Umbilical cord (tissue), 2 donors: ENCODE results near the gene LRRC17. TPM values are rescaled to one million over a fixed set of nuclear protein-coding genes. Genes with fewer than 3 reads are reported as not detected.

Experiments
- DNase-seq: peaks from one replicate; pipeline ENCODE4 v3.0.0-alpha.2; 2015; ENCODE audit warnings: low spot score
- total RNA-seq: library from RNA; depleted of rRNA; stranded (reverse); fragments of >200 nt; gene quantifications from one replicate; pipeline ENCODE4 v1.2.3, GENCODE V29; 2014; ENCODE audit warnings: low replicate concordance; ENCODE audit not compliant: insufficient read depth

The LRRC17 gene
- total RNA-seq: 3.1 TPM

- peak; percentile 66 for DNase-seq
Observed at GRCh38 chr7:102912742-102913141, at the start of gene LRRC17. Gene LRRC17, plus strand, starts transcription at chr7:102913000. Its CDS starts 20,914 bp downstream, at chr7:102933914.

DNA sequence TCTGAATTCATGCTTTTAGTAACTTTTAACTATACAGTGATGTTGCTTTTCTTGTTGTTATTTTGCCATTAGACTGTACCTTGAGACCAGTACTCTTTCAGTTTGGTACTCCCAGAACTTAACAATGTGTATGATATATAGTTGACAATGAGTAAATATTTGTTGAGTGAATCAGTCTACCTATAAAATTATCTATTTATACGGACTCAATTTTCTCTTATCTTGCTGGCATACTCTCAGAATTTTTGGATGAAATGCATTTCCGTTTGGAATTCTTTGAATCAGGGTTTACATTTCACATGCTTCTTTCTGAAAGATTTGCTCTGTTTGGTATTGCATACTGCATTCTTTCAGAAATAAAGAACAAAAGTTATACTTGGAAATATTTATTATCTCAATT, 47.8 kb upstream of the LRRC17 start:
- DNase-seq: no peak

DNA sequence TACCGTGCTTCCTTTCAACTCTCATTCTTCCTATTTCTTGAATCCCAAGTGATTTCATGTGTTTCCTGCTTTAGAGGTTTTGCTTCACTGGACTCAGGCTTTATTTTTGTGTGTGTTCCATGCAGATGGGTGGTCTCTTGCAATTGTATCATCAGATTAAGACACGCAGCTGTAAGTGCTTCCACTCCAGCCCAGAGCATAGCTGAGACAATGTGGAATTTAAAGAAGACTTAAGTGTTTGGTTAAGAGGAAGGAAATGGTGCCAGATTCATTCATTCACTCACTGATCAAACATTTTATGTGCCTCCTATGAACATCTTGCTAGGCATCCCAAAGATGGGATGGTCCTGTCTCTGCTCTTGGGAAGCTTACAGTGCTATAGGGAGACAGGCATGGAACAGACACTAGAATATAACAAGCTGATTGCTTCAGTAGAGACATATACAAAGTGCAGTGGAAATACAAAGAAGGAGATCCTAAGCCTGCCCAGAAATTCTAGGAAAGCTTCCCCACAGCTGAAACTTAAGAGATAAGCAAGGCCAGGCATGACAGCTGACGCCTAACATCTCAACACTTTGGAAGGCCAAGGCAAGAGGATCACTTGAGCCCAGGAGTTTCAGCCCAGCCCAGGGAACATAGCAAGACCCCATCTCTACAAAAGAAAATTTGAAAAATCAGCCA, 46.1 kb upstream of the LRRC17 start:
- no peak for DNase-seq

DNA sequence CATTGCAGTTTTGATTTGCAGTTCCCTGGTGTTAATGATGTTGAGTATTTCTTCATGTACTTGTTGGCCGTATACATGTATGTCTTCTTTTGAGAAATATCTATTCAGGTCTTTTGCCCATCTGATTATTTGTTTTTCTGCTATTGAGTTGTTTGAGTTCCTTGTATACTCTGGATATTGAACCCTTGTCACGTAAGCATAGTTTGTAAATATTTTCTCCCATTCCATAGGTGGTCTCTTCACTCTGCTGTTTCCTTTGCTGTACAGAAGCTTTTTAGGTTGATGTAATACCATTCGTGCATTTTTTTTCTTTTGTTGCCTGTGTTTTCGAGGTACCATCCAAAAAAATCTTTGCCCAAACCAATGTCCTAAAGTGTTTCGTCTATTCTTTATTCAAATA, 43.6 kb upstream of the LRRC17 start:
- DNase-seq: no peak

GRCh38 chr7:102872460-102872859, 40.3 kb upstream of the LRRC17 start:
- no peak for DNase-seq

- DNase-seq: no peak
Observed at GRCh38 chr7:102873470-102874165, 39.2 kb upstream of the LRRC17 start.

DNA sequence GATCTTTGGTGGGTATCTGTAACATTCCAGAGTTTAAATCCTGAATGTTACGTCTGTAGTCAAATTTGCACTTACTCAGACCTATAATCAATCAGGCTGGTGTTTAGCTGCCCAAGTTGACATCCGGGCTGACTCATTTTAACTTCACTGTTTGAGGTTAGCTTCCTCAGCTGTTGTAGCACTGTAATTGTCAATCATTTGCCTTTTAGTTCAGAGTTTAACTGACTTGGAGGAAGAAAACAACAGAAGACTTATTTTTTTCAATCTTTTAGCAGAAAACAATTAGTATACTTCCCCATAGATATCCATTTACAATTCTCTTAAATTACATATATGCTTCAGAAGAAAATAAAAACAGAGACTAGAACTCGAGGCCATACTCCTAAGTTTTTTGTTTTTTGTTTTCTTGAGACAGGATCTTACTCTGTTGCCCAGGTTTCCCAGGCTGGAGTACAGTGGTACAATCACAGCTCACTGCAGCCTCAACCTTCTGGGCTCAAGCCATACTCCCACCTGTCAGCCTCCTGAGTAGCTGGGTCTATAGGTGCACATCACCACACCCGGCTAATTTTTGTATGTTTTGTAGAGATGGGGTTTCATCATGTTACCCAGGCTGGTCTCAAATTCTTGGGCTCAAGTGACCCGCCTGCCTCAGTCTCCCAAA, 38.5 kb upstream of the LRRC17 start:
- no peak for DNase-seq

DNA sequence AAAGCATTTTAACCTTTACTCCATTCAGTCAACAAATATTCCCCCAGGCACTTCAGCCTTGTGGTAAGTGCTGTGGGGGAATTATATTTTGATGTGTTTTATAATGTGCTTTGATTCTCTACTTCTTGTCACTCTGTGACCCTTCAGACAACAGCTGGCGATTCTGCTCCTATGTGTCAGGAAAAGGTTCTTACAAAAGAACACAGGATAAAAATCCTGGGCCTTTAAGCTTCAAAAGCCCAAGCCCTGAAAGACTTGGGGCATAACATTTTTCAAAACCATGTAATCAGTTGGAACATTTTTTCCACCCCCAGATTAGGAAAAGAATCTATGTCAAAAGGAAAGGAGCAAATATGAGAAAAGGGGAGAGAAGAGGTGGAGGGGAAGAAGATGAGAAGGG, 37.8 kb upstream of the LRRC17 start:
- peak; percentile 67 for DNase-seq

DNA sequence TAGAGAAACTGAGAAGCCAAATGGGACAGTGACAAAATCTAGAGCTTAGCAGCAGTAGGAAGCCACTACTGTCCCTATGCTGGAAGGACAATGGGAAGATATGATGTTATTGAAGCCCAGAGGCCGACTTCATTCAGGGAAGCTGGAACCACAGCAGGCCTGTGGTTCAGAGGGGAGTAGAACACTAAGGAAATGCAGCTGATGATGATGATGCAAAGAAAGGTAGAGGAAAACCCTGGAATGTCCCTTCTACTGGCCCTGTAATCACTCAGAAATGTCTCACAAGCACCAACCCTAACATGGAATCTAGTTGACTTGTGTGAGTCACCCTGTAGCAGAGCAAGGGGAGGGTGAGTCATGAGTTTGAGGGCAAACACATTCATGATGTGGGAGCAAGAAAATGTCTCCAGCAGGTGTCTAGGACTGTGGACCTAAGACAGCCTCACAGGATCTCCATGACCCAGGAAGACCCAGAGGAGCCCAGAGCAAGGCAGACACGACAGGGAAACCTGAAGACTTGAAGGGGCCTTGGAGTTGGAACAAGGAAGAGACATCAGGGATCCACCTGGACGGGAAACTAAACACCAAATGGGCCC, 37.0 kb upstream of the LRRC17 start:
- no peak for DNase-seq

GRCh38 chr7:102883098-102883860, 29.5 kb upstream of the LRRC17 start:
- DNase-seq: no peak

GRCh38 chr7:102888561-102889233, 24.1 kb upstream of the LRRC17 start:
- DNase-seq: no peak

DNA sequence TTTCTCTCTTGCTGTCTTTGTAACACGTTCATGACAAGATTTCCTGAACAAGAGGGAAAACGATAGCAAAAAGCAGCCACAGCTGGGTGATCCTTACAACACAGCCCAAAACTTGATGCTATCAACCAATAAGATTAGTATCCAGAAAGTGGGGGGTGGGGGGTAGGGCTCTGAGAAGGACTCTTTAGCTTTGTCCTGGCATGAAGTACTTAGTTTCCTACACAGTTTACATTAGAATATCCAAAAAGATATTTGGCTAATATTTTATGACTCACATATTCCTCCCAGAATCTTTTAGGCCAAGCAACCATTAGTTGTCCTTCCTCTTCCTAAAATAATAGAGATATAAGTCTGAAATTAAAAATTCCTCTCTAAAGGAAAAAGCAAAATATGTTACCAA, 22.9 kb upstream of the LRRC17 start:
- DNase-seq: no peak

DNA sequence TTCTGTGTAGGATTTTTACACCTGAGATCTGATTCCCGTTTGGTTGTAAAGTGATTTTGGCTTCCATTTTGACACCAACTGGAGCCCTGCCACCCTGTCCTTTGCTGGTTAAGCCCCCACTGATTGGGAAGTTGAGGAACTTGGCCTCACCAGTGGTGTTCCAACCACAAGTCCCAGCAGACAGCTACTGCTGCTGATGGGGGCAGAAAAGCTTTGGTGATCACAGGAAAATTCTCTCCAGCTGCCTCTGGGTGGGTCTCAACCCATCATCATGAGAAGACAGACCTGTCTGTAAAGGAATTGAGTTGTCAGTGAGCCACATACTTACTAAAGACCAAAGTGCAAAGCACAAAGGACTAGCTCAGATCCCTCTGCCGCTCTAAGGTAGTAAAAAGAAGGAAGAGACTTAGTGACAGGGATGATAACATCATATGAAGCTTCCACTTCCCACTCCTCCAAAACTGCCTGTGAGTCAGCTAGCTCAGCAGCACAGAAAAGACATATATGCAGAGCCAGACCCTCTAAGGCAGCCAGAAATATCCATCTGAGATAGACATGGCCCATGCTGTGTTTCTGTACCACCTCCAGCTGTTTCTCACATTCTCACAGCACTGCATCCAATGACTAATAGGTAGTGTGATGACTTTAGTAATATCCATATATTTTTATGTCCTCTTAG, 22.4 kb upstream of the LRRC17 start:
- peak; percentile 76 for DNase-seq

GRCh38 chr7:102890971-102891692, 21.7 kb upstream of the LRRC17 start:
- DNase-seq: no peak

GRCh38 chr7:102891693-102892261, 21.0 kb upstream of the LRRC17 start:
- DNase-seq: peak; percentile 79

GRCh38 chr7:102892631-102893278, 20.0 kb upstream of the LRRC17 start:
- DNase-seq: no peak

- DNase-seq: peak; percentile 35
Observed at GRCh38 chr7:102895602-102896001, 17.2 kb upstream of the LRRC17 start.

GRCh38 chr7:102896585-102896984, 16.2 kb upstream of the LRRC17 start:
- no peak for DNase-seq

DNA sequence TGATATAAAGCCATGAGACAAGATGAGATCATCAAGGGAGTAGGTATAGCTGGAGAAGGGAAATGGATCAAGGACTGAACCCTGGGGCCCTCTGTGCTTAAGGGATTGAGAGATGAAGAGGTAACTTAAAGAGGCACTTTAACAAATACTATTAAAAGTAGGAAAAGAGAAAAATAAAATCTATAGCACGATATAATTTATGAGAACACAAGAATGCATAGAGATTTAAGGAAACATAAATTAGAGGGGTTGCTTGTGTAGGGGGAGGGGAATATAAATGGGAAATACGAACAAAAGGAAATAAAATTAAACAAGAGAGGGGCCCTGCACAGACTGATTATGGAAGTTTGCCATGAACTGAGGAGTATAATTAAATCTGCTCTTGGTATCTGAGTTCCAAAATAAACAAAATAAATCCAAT, 15.6 kb upstream of the LRRC17 start:
- no peak for DNase-seq
